RWPE1 (cell line): Measurements from ENCODE around the gene ZNF691.

Experiments
- CTCF ChIA-PET: fragments of 350-600 bp; sonication (Branson Sonifier 250); formaldehyde crosslinking; extraction: SDS; loops from one replicate; lab custom pipeline; 2021; lab: Yijun Ruan, JAX
- POLR2A ChIA-PET: fragments of 400-600 bp; formaldehyde crosslinking; extraction: SDS; loops from one replicate; lab custom pipeline; 2020; ENCODE audit warnings: antibody characterized with exemption; ENCODE audit not compliant: low non-redundant PET; lab: Yijun Ruan, JAX
- DNase-seq: peaks from one replicate; pipeline ENCODE4 v3.0.0; 2012; ENCODE audit warnings: low spot score
- H3K27ac ChIP-seq: fragments of 450-650 bp; 2 replicates; pipeline ENCODE4 v1.5.1; 2017
- CTCF ChIP-seq: fragments of 450-650 bp; conservative IDR thresholded peaks from 2 replicates; pipeline ENCODE4 v1.5.1; 2017; ENCODE audit warnings: low read depth, mild to moderate bottlenecking

ZNF691 gene

GRCh38 chr1:42831273-42831672, 15.1 kb upstream of the ZNF691 start:
- no peak for TF ChIP-seq CTCF
- ChIA-PET CTCF (interaction anchor here (0.6 kb wide), 3 partner anchors 13 to 1217 kb away, joined by 4 to 5 read pairs (median 5); no protein-coding TSS in a partner anchor), POLR2A (no interaction called here)
- H3K27ac ChIP-seq = no peak overlapping the region
- no peak for DNase-seq

DNA sequence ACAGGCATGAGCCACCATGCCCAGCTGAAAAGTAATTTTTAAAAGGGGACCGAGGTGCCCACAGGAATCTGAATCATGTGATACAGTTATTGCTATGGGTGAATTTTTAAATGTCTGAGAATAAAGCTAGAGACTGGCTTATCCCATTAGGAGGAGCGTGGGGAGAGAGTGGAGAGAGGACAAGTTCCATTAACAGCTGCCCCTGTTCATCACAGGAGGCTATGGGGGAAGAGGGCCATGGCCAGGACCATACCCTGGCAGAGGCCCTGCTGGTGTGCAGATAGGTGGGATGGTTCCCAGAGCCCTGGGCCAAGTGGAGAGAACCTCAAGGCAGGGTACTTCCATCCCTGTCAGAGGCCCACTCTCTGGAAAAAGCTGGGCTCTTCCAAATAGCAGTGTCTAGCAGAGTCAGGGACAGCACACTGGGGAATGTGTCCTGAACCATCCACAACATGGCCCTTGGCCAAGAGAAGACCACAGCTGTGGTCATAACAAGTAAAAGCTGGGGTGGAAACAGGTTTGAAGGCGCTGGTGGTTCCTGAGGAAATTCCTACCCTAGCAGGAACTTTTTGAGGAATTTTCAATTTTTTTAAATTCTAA, 13.7 kb upstream of the ZNF691 start:
- H3K27ac ChIP-seq = no peak overlapping the region
- ChIA-PET POLR2A (no interaction called here), CTCF (no interaction called here)
- DNase-seq = no peak
- no peak for TF ChIP-seq CTCF

DNA sequence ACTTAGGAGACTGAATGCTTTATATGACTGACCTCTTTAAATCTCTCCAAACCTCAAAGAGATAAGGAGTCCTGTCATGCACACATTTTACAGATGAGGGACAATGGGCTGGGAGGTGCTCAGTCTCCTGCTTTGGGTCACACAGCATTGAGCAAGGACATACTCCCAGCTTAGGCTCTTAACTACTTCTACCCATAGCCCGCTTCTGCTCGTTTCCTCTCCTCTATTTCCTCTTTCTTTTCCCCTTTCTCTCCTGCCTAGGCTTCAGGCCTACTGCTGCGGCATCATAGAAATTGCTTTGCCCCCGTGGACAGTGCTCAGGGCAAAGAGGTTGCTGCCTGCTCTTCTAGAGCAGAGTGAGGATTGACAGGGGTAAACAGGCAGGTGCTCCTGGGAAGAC, 12.4 kb upstream of the ZNF691 start:
- ChIA-PET POLR2A (interaction anchor here (0.6 kb wide), 1 partner anchor 9 kb away, joined by 4 read pairs; no protein-coding TSS in a partner anchor), CTCF (no interaction called here)
- TF ChIP-seq CTCF = no peak
- DNase-seq = no peak
- no peak overlapping the region for H3K27ac ChIP-seq

DNA sequence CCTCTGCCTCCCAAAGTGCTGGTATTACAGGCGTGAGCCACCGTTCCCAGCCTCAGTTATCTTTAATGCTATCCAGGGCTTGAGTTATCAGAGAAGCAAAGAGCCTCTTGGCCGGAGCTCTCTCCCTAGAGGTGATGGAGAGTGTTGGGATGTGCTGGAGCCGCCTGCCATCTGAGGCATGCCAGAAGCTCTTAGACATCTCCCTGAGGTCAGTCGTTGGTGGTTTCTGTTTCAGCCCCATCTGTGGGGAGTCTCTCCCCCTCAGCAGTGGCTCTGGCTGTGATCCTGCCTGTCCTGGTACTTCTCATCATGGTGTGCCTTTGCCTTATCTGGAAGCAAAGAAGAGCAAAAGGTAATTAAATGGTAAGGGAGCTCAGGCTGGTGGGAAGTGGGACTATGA, 11.6 kb upstream of the ZNF691 start:
- no peak for DNase-seq
- TF ChIP-seq CTCF = no peak
- H3K27ac ChIP-seq = no peak overlapping the region
- CTCF ChIA-PET = interaction anchor here (0.9 kb wide), 1 partner anchor 9 kb away, joined by 3 read pairs; no protein-coding TSS in a partner anchor
- POLR2A ChIA-PET = no interaction called here

DNA sequence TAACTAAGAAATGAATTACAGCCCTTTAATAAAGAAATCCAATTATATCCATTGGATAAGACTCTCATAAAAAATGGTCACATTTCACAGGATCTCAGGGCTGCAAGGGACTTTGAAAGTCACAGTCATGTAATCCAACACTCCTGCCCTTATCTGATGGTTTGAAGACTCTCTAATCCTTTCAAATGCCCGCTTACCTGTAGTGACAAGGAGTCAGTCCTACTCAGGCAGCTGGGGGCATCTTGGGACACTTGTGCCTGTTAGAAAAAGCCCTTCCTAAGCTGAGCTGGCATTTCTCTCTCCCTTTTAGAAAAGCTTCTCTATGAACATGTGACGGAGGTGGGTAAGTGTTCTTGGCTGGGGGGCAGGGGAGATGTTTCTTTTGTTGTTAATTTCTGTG, 11.0 kb upstream of the ZNF691 start:
- ChIA-PET POLR2A (no interaction called here), CTCF (interaction anchor here (0.9 kb wide), 1 partner anchor 9 kb away, joined by 3 read pairs; no protein-coding TSS in a partner anchor)
- no peak overlapping the region for H3K27ac ChIP-seq
- DNase-seq = no peak
- no peak for TF ChIP-seq CTCF

DNA sequence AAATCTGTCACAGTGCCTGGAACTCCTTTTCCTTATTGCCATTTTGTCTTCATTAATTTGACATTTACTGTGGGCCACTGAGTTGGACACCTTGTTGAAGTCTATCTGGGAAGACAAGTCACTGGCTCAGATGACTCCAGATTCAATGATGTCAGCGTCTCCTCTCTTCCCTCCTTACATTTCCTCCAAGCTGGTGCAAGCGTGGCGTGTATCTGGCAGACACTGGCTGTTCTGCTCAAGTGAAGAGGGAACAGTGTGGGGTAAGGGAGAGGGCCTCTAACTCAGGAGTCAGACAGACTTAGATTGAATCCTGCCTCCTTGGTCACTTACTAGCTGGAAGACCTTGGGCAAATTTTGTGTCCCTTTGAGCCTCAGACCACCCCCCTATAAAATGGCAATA, 8.7 kb upstream of the ZNF691 start:
- ChIA-PET CTCF (no interaction called here), POLR2A (no interaction called here)
- DNase-seq = no peak
- no peak overlapping the region for H3K27ac ChIP-seq
- no peak for TF ChIP-seq CTCF
